Tibial nerve (tissue), 4 donors: ENCODE results near the gene BFAR.

ENCODE experiments used
- CTCF ChIP-seq, 5 experiments: fragments of 200-600 bp in 3 of 5; fragments of 450-650 bp in 2 of 5; sonication (generic) in 3 of 5; IDR thresholded peaks; one replicate each; pipeline ENCODE4 v1.5.1; 2016 to 2019; ENCODE audit warnings: antibody characterized with exemption in 5 of 5, mild to moderate bottlenecking in 3 of 5, moderate library complexity in 2 of 5
- EP300 ChIP-seq, 2 donors: sonication (generic); formaldehyde crosslinking; IDR thresholded peaks; one replicate each; pipeline ENCODE4 v1.6.1; 2017; ENCODE audit warnings: antibody characterized with exemption in 2 of 2, mild to moderate bottlenecking in 1 of 2
- POLR2A ChIP-seq, 2 donors: fragments of 450-650 bp; IDR thresholded peaks; one replicate each; pipeline ENCODE4 v1.6.1; 2017; ENCODE audit warnings: antibody characterized with exemption in 2 of 2, mild to moderate bottlenecking in 2 of 2, moderate library complexity in 2 of 2

GRCh38 chr16:14602443-14602963 is 30.2 kb upstream of the BFAR start:
- TF ChIP-seq CTCF (IDR thresholded peaks at IDR 0.05) (no peak), POLR2A (IDR thresholded peaks at IDR 0.05) (no peak), EP300 (IDR thresholded peaks at IDR 0.05) (no peak)
